Activated B cell treated with CpG ODN at 0.5 μM for 24 hours (primary cell): ENCODE measurements around the gene LAMTOR3. TPM values are rescaled to one million over a fixed set of nuclear protein-coding genes. Genes with fewer than 3 reads are reported as not detected.

Experiments used
- ATAC-seq: fragments of 200-7000 bp; cut with Tn5 transposase; one replicate; pipeline ENCODE4 v1.10.0; 2021; ENCODE audit warnings: low read depth, mild to moderate bottlenecking, moderate library complexity
- CTCF ChIA-PET: fragments of 350-600 bp; sonication (Branson Sonifier 250); formaldehyde crosslinking; loops from one replicate; lab custom pipeline; 2021; ENCODE audit warnings: antibody characterized with exemption; lab: Charles Lee
- POLR2A ChIA-PET: fragments of 350-600 bp; sonication (Branson Sonifier 250); formaldehyde crosslinking; loops from one replicate; lab custom pipeline; 2021; ENCODE audit warnings: antibody characterized with exemption; lab: Charles Lee
- DNase-seq: peaks from one replicate; pipeline ENCODE4 v3.0.0; 2022
- H3K27ac Mint-ChIP-seq: one replicate; pipeline ENCODE4 v1.8.0; 2020; ENCODE audit warnings: mixed read lengths
- H3K27me3 Mint-ChIP-seq: one replicate; pipeline ENCODE4 v1.8.0; 2021; ENCODE audit warnings: mixed read lengths
- H3K36me3 Mint-ChIP-seq: one replicate; pipeline ENCODE4 v1.8.0; 2021; ENCODE audit warnings: low read depth, mixed read lengths
- H3K4me1 Mint-ChIP-seq: one replicate; pipeline ENCODE4 v1.8.0; 2021; ENCODE audit warnings: mixed read lengths
- H3K4me3 Mint-ChIP-seq: one replicate; pipeline ENCODE4 v1.8.0; 2020; ENCODE audit warnings: mild to moderate bottlenecking, mixed read lengths
- H3K9me3 Mint-ChIP-seq: one replicate; pipeline ENCODE4 v1.8.0; 2020; ENCODE audit warnings: mixed read lengths
- CTCF ChIP-seq: fragments of 200-600 bp; IDR thresholded peaks from one replicate; pipeline ENCODE4 v1.8.0; 2022; ENCODE audit warnings: antibody characterized with exemption, mild to moderate bottlenecking
- intact Hi-C: fragments of 100-400 bp; cut with micrococcal nuclease; formaldehyde crosslinking; loops from one replicate; pipeline ENCODE4 v1.15.1; 2024
- total RNA-seq: library from RNA; stranded (reverse); gene quantifications from 2 replicates; pipeline ENCODE4 v1.2.3, GENCODE V29; 2022

The LAMTOR3 gene
- total RNA-seq, 1 donor from 2014 or later: 23.8 TPM

GRCh38 chr4:99885687-99886086 lies 8.5 kb downstream of the LAMTOR3 start:
- Mint-ChIP-seq H3K27ac (no peak overlapping the region), H3K4me3 (no peak overlapping the region), H3K9me3 (no peaks in the 10 kb centered on the region), H3K36me3 (peaks cover 56% of the 10 kb centered on the region), H3K27me3 (no peaks in the 10 kb centered on the region), H3K4me1 (no peaks in the 10 kb centered on the region)
- POLR2A ChIA-PET: interaction anchor here (1.4 to 2.3 kb wide), 2 partner anchors 68 to 322 kb away, joined by 4 to 13 read pairs; partner anchors contain the start of gene TRMT10A
- CTCF ChIA-PET: interaction anchor here (0.7 to 2.7 kb wide), 7 partner anchors 29 to 322 kb away, joined by 3 to 57 read pairs (median 5); partner anchors contain the start of gene TRMT10A
- no peak for DNase-seq
- no peak for TF ChIP-seq CTCF
- intact Hi-C loops: loop anchor here (1.0 kb wide), 3 partner anchors 73 to 422 kb away; no protein-coding TSS in a partner anchor
- ATAC-seq: no peak

GRCh38 chr4:99885063-99885664 lies 9.1 kb downstream of the LAMTOR3 start:
- Mint-ChIP-seq H3K27me3 (no peaks in the 10 kb centered on the region), H3K36me3 (peaks cover 60% of the 10 kb centered on the region), H3K9me3 (no peaks in the 10 kb centered on the region), H3K4me1 (no peaks in the 10 kb centered on the region), H3K27ac (no peak overlapping the region), H3K4me3 (no peak overlapping the region)
- POLR2A ChIA-PET: interaction anchor here (0.7 to 2.3 kb wide), 4 partner anchors 33 to 322 kb away, joined by 3 to 13 read pairs (median 4); partner anchors contain the start of gene TRMT10A
- no peak for ATAC-seq
- CTCF ChIA-PET: interaction anchor here (0.6 to 2.7 kb wide), 14 partner anchors 11 to 422 kb away, joined by 3 to 57 read pairs (median 5); partner anchors contain the start of genes H2AZ1 and TRMT10A
- no peak for DNase-seq
- intact Hi-C loops: loop anchor here (1.0 kb wide), 3 partner anchors 73 to 422 kb away; no protein-coding TSS in a partner anchor
- TF ChIP-seq CTCF: no peak

- POLR2A ChIA-PET: no interaction called here
- no peak overlapping the region for H3K27ac Mint-ChIP-seq
- intact Hi-C loops: no loop called here
- H3K4me3 Mint-ChIP-seq: no peak overlapping the region
- H3K9me3 Mint-ChIP-seq: no peaks in the 10 kb centered on the region
- TF ChIP-seq CTCF: no peak
- peaks cover 3% of the 10 kb centered on the region for H3K4me1 Mint-ChIP-seq
- DNase-seq (no peak), ATAC-seq (no peak)
- CTCF ChIA-PET: interaction anchor here (1.0 kb wide), 1 partner anchor 68 kb away, joined by 3 read pairs; no protein-coding TSS in a partner anchor
- no peaks in the 10 kb centered on the region for H3K27me3 Mint-ChIP-seq
- H3K36me3 Mint-ChIP-seq: peaks cover 57% of the 10 kb centered on the region
Measured at GRCh38 chr4:99879458-99879857, 14.8 kb downstream of the LAMTOR3 start.

GRCh38 chr4:99878604-99879003 lies 15.6 kb downstream of the LAMTOR3 start:
- peaks cover 3% of the 10 kb centered on the region for H3K4me1 Mint-ChIP-seq
- CTCF ChIA-PET: interaction anchor here (1.0 kb wide), 1 partner anchor 67 kb away, joined by 3 read pairs; no protein-coding TSS in a partner anchor
- intact Hi-C loops: no loop called here
- ATAC-seq: no peak
- H3K27me3 Mint-ChIP-seq: no peaks in the 10 kb centered on the region
- no peak for DNase-seq
- POLR2A ChIA-PET: no interaction called here
- no peak for TF ChIP-seq CTCF
- H3K9me3 Mint-ChIP-seq: no peaks in the 10 kb centered on the region
- peaks cover 53% of the 10 kb centered on the region for H3K36me3 Mint-ChIP-seq
- no peak overlapping the region for H3K4me3 Mint-ChIP-seq
- H3K27ac Mint-ChIP-seq: no peak overlapping the region

GRCh38 chr4:99876946-99877345 lies 17.3 kb downstream of the LAMTOR3 start:
- DNase-seq (no peak), ATAC-seq (no peak)
- CTCF ChIA-PET: no interaction called here
- intact Hi-C loops: no loop called here
- POLR2A ChIA-PET: no interaction called here
- no peak overlapping the region for H3K4me3 Mint-ChIP-seq
- peaks cover 3% of the 10 kb centered on the region for H3K4me1 Mint-ChIP-seq
- TF ChIP-seq CTCF: no peak
- peaks cover 55% of the 10 kb centered on the region for H3K36me3 Mint-ChIP-seq
- H3K27ac Mint-ChIP-seq: no peak overlapping the region
- H3K27me3 Mint-ChIP-seq: no peaks in the 10 kb centered on the region
- no peaks in the 10 kb centered on the region for H3K9me3 Mint-ChIP-seq
